Ovary (tissue), 9 donors: ENCODE data around the gene URB2. TPM values are rescaled to one million over a fixed set of nuclear protein-coding genes. Genes with fewer than 3 reads are reported as not detected.

Experiments used
- DNase-seq, 5 donors: peaks; one replicate each; pipeline ENCODE4 v3.0.0-alpha.2; 2019 to 2020
- H3K27ac ChIP-seq, 2 donors: fragments of 200-600 bp; one replicate each; pipeline versions ENCODE4 v1.5.1 to v1.8.0; 2019 to 2022
- H3K27me3 ChIP-seq: fragments of 200-600 bp; one replicate; pipeline ENCODE4 v1.8.0; 2022
- H3K36me3 ChIP-seq: fragments of 200-600 bp; sonication (generic); one replicate; pipeline ENCODE4 v1.5.1; 2019
- H3K4me1 ChIP-seq: one replicate; pipeline ENCODE4 v1.8.1; 2013; ENCODE audit warnings: mild to moderate bottlenecking, moderate library complexity; ENCODE audit not compliant: insufficient read depth
- H3K4me3 ChIP-seq: fragments of 200-600 bp; sonication (generic); one replicate; pipeline ENCODE4 v1.5.1; 2017
- H3K9me3 ChIP-seq, 2 donors: fragments of 200-600 bp in 1 of 2; sonication (generic) in 1 of 2; one replicate each; pipeline versions ENCODE4 v1.5.1 to v1.8.1; 2013 to 2019; ENCODE audit warnings: mild to moderate bottlenecking in 1 of 2, moderate library complexity in 1 of 2
- EP300 ChIP-seq: sonication (generic); formaldehyde crosslinking; IDR thresholded peaks from one replicate; pipeline ENCODE4 v1.6.1; 2017; ENCODE audit warnings: antibody characterized with exemption
- POLR2A ChIP-seq: fragments of 450-650 bp; IDR thresholded peaks from one replicate; pipeline ENCODE4 v1.6.1; 2017; ENCODE audit warnings: antibody characterized with exemption, mild to moderate bottlenecking, moderate library complexity
- WGBS, 3 donors: extraction: QIAGEN DNeasy Blood & Tissue Kit in 1 of 3; methylation state at CpG; one replicate each; pipeline versions ENCODE4 v1.1.5 to v1.1.7; 2013 to 2017; 5-methylcytosine and 5-hydroxymethylcytosine counted together
- intact Hi-C, 4 donors: fragments of 100-400 bp; cut with DNase I; formaldehyde crosslinking; loops; one replicate each; pipeline versions ENCODE4 v1.11.0 to v1.15.1; 2022 to 2023
- polyA plus RNA-seq, 2 donors: library from polyadenylated mRNA; stranded (reverse); fragments of 200-250 nt in 1 of 2; fragments of 350-450 nt in 1 of 2; fragmentation: Illumina TruSeq in 1 of 2; extraction: RNeasy Lipid Tissue Mini Kit (QIAGEN cat#74804) in 1 of 2; gene quantifications; one replicate each; pipeline ENCODE4 v1.2.3, GENCODE V29; 2013 to 2014
- total RNA-seq, 7 donors: library from RNA; depleted of rRNA in 2 of 7; stranded (reverse); fragments of >200 nt in 2 of 7; fragmentation: NEBNext Ultra II Directional in 3 of 7; extraction: Animal tissue kit (Norgen Biotek cat#: 25700) in 3 of 7; gene quantifications; one replicate each; pipeline versions ENCODE4 v1.1.0 to v1.2.4, GENCODE V29; 2016 to 2023
- TF ChIP-seq, protein P1 (sequence below), 3 donors: fragments of 450-650 bp in 2 of 3; fragments of 200-600 bp in 1 of 3; IDR thresholded peaks; one replicate each; pipeline versions ENCODE4 v1.5.1 to v1.8.0; 2016 to 2022; ENCODE audit warnings: antibody characterized with exemption in 3 of 3, mild to moderate bottlenecking in 1 of 3
- donor health status: DM: no; HTN: no; CAD: no; lungs with moderate emphysema.
- donor health status: DM: no; HTN: no; CAD: no.
- donor health status: Bipolar disorder and iron deficiency.
- donor health status: DM: yes; HTN: yes; CAD: no.
- donor health status: DM: no; HTN: no; CAD: no.
- donor health status: DM: yes; HTN: yes; CAD: no.

The URB2 gene
- total and polyA plus RNA-seq, 9 donors, result 2.2 to 16.7 (median 8.0) TPM

DNA sequence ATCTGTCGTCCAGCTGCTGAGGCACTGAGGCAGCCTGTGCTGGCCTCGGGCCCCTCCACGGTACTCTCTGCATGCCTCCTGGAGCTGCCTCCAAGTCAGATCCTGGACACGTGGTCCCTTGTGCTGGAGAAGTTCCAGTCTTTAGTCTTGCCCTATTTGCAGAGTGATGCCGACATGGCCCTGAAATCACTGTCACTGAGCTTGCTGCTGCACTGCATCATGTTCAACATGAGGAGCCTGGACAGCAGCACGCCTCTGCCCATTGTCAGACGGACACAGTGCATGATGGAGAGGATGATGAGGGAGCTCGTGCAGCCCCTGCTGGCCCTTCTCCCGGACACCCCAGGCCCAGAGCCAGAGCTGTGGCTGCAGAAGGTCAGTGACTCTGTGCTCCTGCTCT, 10.0 kb downstream of the URB2 start:
- Histone ChIP-seq H3K9me3 (no peaks in the 10 kb centered on the region), H3K27ac (no peak overlapping the region), H3K4me3 (no peak overlapping the region), H3K4me1 (no peaks in the 10 kb centered on the region), H3K36me3 (no peaks in the 10 kb centered on the region), H3K27me3 (no peaks in the 10 kb centered on the region)
- TF ChIP-seq EP300 (no peak), POLR2A (no peak)
- TF ChIP-seq, protein P1, sequence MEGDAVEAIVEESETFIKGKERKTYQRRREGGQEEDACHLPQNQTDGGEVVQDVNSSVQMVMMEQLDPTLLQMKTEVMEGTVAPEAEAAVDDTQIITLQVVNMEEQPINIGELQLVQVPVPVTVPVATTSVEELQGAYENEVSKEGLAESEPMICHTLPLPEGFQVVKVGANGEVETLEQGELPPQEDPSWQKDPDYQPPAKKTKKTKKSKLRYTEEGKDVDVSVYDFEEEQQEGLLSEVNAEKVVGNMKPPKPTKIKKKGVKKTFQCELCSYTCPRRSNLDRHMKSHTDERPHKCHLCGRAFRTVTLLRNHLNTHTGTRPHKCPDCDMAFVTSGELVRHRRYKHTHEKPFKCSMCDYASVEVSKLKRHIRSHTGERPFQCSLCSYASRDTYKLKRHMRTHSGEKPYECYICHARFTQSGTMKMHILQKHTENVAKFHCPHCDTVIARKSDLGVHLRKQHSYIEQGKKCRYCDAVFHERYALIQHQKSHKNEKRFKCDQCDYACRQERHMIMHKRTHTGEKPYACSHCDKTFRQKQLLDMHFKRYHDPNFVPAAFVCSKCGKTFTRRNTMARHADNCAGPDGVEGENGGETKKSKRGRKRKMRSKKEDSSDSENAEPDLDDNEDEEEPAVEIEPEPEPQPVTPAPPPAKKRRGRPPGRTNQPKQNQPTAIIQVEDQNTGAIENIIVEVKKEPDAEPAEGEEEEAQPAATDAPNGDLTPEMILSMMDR (IDR thresholded peaks at IDR 0.05), result no peak
- WGBS, 3 donors, result 84 to 91% (median 88%) methylated on average over 9 of the region's 9 CpGs
- DNase-seq, result no peak
- intact Hi-C loops, result no loop called here

DNA sequence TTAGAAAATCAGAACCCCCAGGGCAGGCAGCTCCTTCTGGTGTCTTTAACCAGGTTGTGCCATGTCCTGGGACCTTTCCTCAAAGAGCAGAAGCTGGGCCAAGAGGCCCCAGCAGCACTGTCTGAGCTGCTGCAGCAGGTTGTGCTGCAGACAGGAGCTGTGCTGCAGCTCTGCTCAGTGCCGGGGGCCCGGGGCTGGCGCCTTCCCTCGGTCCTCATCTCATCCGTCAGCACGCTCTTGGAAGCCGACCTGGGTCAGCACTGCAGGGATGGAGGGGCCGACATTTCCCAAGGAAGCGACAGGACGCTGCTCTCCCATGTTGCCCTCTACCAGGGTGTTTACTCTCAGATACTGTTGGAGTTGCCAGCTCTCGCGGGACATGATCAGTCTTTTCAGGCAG, 11.7 kb downstream of the URB2 start:
- no peaks in the 10 kb centered on the region for H3K27me3 ChIP-seq
- no peak for TF ChIP-seq EP300
- TF ChIP-seq, protein P1 (IDR thresholded peaks at IDR 0.05), result no peak
- no peak for TF ChIP-seq POLR2A
- no peak overlapping the region for H3K4me3 ChIP-seq
- H3K9me3 ChIP-seq, result no peaks in the 10 kb centered on the region
- H3K36me3 ChIP-seq, result no peaks in the 10 kb centered on the region
- no peak for DNase-seq
- intact Hi-C loops, result no loop called here
- no peaks in the 10 kb centered on the region for H3K4me1 ChIP-seq
- H3K27ac ChIP-seq, result no peak overlapping the region
- 93 to 96% (median 94%) methylated on average over 12 of the region's 12 CpGs for WGBS, 3 donors

DNA sequence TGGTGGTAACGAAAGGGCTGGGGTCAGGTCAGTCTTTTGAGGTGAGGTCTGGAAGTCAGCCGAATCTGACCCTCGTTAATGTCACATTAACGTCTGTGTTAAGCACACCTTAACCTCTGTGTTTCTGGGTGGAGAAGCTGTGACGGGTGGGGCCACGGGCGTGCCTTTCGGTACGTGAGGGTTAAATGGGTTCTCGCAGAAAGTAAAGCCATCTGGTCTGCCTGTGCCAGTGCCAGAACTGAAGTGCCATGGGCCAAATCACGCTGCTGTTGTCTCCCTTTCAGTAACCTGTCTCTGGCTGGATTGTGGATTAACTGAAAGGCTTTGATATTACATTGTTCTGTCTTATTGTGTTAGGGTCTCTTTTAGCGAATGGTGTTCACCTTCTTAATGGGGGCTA, 14.4 kb downstream of the URB2 start:
- intact Hi-C loops, result no loop called here
- DNase-seq, result no peak
- H3K9me3 ChIP-seq, result no peaks in the 10 kb centered on the region
- no peak overlapping the region for H3K27ac ChIP-seq
- 91 to 93% (median 92%) methylated on average over 12 of the region's 12 CpGs for WGBS, 3 donors
- TF ChIP-seq POLR2A, result no peak
- TF ChIP-seq, protein P1 (IDR thresholded peaks at IDR 0.05), result no peak
- no peak for TF ChIP-seq EP300
- no peaks in the 10 kb centered on the region for H3K36me3 ChIP-seq
- H3K4me1 ChIP-seq, result no peaks in the 10 kb centered on the region
- no peaks in the 10 kb centered on the region for H3K27me3 ChIP-seq
- no peak overlapping the region for H3K4me3 ChIP-seq

DNA sequence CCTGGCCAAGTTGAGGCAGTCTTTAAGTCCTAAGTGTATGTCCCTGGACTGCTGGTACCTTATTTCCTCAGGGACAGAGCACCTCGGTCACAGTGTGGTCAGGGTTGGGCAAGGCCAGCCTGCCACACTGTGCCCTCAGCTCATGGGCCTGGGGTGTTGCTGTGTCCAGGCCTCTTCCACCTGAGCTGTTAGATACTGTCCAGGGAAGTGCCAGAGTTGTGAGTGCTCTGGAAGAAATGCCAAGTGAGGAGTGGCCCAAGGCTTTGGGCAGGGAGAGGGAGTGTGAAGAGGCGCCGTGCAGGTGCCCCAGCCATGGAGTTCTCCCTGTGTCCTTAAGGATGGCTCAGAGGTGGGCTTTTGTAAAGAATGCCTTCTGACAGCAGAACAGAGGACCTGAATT, 15.3 kb downstream of the URB2 start:
- Histone ChIP-seq H3K27ac (no peak overlapping the region), H3K4me3 (no peak overlapping the region), H3K9me3 (no peaks in the 10 kb centered on the region), H3K4me1 (no peaks in the 10 kb centered on the region), H3K36me3 (no peaks in the 10 kb centered on the region), H3K27me3 (no peaks in the 10 kb centered on the region)
- WGBS, 3 donors, result 94 to 97% (median 95%) methylated on average over 3 of the region's 3 CpGs
- DNase-seq, result no peak
- TF ChIP-seq EP300, result no peak
- TF ChIP-seq POLR2A, result no peak
- TF ChIP-seq, protein P1 (IDR thresholded peaks at IDR 0.05), result no peak
- intact Hi-C loops, result no loop called here

DNA sequence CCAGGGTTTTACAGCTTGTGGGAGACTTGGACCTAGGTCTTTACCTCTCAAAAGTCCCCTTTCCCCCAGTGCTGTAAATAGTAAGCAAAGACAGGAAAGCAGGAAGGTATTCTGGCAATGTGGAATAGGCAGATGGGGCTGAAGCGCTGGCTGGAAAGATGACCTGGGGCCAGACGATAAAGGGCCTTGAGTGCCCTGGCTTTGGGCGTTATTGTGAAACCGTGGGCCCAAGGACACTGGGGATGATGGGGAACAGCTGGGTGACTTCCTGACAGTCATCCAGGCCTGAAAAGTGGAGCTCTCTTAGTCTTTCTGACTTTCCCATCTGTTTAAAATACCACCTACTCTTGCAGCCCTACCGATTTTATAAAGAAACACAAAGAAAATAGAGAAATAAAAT, 16.3 kb downstream of the URB2 start:
- H3K36me3 ChIP-seq, result no peaks in the 10 kb centered on the region
- no peaks in the 10 kb centered on the region for H3K4me1 ChIP-seq
- peak in 3 of 5 donors; percentile 40 to 58 (median 55) for DNase-seq
- H3K4me3 ChIP-seq, result no peak overlapping the region
- intact Hi-C loops, result no loop called here
- H3K27me3 ChIP-seq, result no peaks in the 10 kb centered on the region
- whole genome bisulfite sequencing, 3 donors, result 9 to 35% (median 16%) methylated on average over 5 of the region's 5 CpGs
- H3K9me3 ChIP-seq, result no peaks in the 10 kb centered on the region
- TF ChIP-seq, protein P1 (IDR thresholded peaks at IDR 0.05), result no peak
- TF ChIP-seq EP300, result no peak
- TF ChIP-seq POLR2A, result no peak
- H3K27ac ChIP-seq, result no peak overlapping the region
